ENCODE measurements around the gene TPPP. TPM values are rescaled to one million over a fixed set of nuclear protein-coding genes. Genes with fewer than 3 reads are reported as not detected.

Gene TPPP
- total and polyA plus RNA-seq, 2 of the 13 experiments (the other 11 are each of a cell fraction or from before 2014, with no cell fraction given), result 0.07 TPM; not detected in 1

DNA sequence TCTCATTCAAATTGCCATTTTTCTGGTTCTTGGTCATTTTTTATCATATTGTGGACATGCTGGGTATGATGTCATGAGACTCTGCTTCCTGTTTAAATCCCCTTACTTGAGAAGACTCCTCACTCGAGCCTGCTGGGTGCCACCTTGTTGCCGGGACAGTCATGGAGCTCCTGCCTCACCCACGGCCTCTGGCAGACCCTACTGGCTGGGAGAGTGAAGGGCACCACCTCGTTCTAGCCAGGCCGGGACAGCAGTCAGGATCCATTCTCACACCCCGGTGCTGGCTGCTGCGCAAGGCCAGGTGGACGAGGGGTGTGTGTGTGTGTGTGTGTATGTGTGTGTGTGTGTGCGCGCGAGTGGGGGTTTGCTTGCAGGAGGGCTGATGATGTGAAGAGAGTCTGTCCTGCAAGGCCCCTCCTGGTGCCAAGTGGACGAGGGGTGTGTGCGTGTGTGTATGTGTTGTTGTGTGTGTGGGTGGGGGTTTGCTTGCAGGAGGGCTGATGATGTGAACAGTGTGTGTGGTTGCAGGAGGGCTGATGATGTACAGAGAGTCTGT lies 76.6 kb downstream of the TPPP start (continued):
- TF ChIP-seq, protein P1, sequence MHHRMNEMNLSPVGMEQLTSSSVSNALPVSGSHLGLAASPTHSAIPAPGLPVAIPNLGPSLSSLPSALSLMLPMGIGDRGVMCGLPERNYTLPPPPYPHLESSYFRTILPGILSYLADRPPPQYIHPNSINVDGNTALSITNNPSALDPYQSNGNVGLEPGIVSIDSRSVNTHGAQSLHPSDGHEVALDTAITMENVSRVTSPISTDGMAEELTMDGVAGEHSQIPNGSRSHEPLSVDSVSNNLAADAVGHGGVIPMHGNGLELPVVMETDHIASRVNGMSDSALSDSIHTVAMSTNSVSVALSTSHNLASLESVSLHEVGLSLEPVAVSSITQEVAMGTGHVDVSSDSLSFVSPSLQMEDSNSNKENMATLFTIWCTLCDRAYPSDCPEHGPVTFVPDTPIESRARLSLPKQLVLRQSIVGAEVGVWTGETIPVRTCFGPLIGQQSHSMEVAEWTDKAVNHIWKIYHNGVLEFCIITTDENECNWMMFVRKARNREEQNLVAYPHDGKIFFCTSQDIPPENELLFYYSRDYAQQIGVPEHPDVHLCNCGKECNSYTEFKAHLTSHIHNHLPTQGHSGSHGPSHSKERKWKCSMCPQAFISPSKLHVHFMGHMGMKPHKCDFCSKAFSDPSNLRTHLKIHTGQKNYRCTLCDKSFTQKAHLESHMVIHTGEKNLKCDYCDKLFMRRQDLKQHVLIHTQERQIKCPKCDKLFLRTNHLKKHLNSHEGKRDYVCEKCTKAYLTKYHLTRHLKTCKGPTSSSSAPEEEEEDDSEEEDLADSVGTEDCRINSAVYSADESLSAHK (CRISPR knock-in tag; IDR thresholded peaks at IDR 0.05; ENCODE audit: borderline replicate concordance), result no peak
- TF ChIP-seq, protein P2, sequence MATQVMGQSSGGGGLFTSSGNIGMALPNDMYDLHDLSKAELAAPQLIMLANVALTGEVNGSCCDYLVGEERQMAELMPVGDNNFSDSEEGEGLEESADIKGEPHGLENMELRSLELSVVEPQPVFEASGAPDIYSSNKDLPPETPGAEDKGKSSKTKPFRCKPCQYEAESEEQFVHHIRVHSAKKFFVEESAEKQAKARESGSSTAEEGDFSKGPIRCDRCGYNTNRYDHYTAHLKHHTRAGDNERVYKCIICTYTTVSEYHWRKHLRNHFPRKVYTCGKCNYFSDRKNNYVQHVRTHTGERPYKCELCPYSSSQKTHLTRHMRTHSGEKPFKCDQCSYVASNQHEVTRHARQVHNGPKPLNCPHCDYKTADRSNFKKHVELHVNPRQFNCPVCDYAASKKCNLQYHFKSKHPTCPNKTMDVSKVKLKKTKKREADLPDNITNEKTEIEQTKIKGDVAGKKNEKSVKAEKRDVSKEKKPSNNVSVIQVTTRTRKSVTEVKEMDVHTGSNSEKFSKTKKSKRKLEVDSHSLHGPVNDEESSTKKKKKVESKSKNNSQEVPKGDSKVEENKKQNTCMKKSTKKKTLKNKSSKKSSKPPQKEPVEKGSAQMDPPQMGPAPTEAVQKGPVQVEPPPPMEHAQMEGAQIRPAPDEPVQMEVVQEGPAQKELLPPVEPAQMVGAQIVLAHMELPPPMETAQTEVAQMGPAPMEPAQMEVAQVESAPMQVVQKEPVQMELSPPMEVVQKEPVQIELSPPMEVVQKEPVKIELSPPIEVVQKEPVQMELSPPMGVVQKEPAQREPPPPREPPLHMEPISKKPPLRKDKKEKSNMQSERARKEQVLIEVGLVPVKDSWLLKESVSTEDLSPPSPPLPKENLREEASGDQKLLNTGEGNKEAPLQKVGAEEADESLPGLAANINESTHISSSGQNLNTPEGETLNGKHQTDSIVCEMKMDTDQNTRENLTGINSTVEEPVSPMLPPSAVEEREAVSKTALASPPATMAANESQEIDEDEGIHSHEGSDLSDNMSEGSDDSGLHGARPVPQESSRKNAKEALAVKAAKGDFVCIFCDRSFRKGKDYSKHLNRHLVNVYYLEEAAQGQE (IDR thresholded peaks at IDR 0.05; ENCODE audit: borderline replicate concordance in 1 of 2, low read depth in 1 of 2, low read length in 2 of 2), result no peak
- TF ChIP-seq, protein P3, sequence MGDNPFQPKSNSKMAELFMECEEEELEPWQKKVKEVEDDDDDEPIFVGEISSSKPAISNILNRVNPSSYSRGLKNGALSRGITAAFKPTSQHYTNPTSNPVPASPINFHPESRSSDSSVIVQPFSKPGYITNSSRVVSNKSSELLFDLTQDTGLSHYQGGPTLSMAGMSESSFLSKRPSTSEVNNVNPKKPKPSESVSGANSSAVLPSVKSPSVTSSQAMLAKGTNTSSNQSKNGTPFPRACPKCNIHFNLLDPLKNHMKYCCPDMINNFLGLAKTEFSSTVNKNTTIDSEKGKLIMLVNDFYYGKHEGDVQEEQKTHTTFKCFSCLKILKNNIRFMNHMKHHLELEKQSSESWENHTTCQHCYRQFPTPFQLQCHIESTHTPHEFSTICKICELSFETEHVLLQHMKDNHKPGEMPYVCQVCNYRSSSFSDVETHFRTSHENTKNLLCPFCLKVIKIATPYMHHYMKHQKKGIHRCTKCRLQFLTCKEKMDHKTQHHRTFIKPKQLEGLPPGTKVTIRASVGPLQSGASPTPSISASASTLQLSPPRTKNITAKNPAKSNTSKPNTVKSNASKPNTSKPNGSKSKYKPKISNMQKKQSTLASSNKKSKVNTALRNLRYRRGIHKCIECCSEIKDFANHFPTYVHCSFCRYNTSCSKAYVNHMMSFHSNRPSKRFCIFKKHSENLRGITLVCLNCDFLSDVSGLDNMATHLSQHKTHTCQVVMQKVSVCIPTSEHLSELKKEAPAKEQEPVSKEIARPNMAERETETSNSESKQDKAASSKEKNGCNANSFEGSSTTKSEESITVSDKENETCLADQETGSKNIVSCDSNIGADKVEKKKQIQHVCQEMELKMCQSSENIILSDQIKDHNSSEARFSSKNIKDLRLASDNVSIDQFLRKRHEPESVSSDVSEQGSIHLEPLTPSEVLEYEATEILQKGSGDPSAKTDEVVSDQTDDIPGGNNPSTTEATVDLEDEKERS (CRISPR knock-in tag; IDR thresholded peaks at IDR 0.05), result no peak
- TF ChIP-seq RORA (CRISPR knock-in tag; IDR thresholded peaks at IDR 0.05) (no peak), ZNF235 (CRISPR knock-in tag; IDR thresholded peaks at IDR 0.05; ENCODE audit: borderline replicate concordance) (no peak), EEA1 (CRISPR knock-in tag; IDR thresholded peaks at IDR 0.05; ENCODE audit: borderline replicate concordance) (no peak), ZNF510 (CRISPR knock-in tag; IDR thresholded peaks at IDR 0.05; ENCODE audit: low read depth) (no peak), ZNF790 (CRISPR knock-in tag; IDR thresholded peaks at IDR 0.05; ENCODE audit: borderline replicate concordance) (no peak), ZNF83 (CRISPR knock-in tag; IDR thresholded peaks at IDR 0.05; ENCODE audit: borderline replicate concordance) (no peak), MAF1 (CRISPR knock-in tag; IDR thresholded peaks at IDR 0.05; ENCODE audit: borderline replicate concordance) (no peak), YEATS4 (CRISPR knock-in tag; IDR thresholded peaks at IDR 0.05; ENCODE audit: borderline replicate concordance) (no peak)
- TF ChIP-seq, protein P4, sequence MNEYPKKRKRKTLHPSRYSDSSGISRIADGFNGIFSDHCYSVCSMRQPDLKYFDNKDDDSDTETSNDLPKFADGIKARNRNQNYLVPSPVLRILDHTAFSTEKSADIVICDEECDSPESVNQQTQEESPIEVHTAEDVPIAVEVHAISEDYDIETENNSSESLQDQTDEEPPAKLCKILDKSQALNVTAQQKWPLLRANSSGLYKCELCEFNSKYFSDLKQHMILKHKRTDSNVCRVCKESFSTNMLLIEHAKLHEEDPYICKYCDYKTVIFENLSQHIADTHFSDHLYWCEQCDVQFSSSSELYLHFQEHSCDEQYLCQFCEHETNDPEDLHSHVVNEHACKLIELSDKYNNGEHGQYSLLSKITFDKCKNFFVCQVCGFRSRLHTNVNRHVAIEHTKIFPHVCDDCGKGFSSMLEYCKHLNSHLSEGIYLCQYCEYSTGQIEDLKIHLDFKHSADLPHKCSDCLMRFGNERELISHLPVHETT (CRISPR knock-in tag; conservative IDR thresholded peaks at IDR 0.05), result no peak
- TF ChIP-seq, protein P5, sequence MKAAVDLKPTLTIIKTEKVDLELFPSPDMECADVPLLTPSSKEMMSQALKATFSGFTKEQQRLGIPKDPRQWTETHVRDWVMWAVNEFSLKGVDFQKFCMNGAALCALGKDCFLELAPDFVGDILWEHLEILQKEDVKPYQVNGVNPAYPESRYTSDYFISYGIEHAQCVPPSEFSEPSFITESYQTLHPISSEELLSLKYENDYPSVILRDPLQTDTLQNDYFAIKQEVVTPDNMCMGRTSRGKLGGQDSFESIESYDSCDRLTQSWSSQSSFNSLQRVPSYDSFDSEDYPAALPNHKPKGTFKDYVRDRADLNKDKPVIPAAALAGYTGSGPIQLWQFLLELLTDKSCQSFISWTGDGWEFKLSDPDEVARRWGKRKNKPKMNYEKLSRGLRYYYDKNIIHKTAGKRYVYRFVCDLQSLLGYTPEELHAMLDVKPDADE (CRISPR knock-in tag; IDR thresholded peaks at IDR 0.05), result no peak
- TF ChIP-seq, protein P6, sequence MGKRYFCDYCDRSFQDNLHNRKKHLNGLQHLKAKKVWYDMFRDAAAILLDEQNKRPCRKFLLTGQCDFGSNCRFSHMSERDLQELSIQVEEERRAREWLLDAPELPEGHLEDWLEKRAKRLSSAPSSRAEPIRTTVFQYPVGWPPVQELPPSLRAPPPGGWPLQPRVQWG (CRISPR knock-in tag; IDR thresholded peaks at IDR 0.05; ENCODE audit: borderline replicate concordance, low read depth), result no peak
- TF ChIP-seq, protein P7, sequence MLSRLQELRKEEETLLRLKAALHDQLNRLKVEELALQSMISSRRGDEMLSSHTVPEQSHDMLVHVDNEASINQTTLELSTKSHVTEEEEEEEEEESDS (CRISPR knock-in tag; IDR thresholded peaks at IDR 0.05; ENCODE audit: borderline replicate concordance), result no peak

Data from HepG2 (cell line).